Dendritic cell treated with granulocyte-macrophage colony-stimulating factor and Interleukin-4, amounts not matched to agents 40 ng/mL and 50 ng/mL, for 4 days (primary cell): Measurements from ENCODE around the gene EDNRB.

ENCODE experiments used
- H3K27ac Mint-ChIP-seq: one replicate; pipeline ENCODE4 v1.8.0; 2022; ENCODE audit warnings: mild to moderate bottlenecking, mixed read lengths
- H3K27me3 Mint-ChIP-seq: one replicate; pipeline ENCODE4 v1.8.0; 2022; ENCODE audit warnings: mild to moderate bottlenecking, mixed read lengths
- H3K36me3 Mint-ChIP-seq: one replicate; pipeline ENCODE4 v1.8.0; 2022; ENCODE audit warnings: low read depth, mixed read lengths
- H3K4me1 Mint-ChIP-seq: one replicate; pipeline ENCODE4 v1.8.0; 2022; ENCODE audit warnings: low read depth, mixed read lengths
- H3K4me3 Mint-ChIP-seq: one replicate; pipeline ENCODE4 v1.8.0; 2022; ENCODE audit warnings: mild to moderate bottlenecking, moderate library complexity, mixed read lengths
- H3K9me3 Mint-ChIP-seq: one replicate; pipeline ENCODE4 v1.8.0; 2022; ENCODE audit warnings: mixed read lengths
- intact Hi-C: fragments of 100-400 bp; cut with micrococcal nuclease; formaldehyde crosslinking; loops from one replicate; pipeline ENCODE4 v1.15.0; 2022

The EDNRB gene

GRCh38 chr13:77883328-77883727 lies 35.3 kb downstream of the EDNRB start:
- no peaks in the 10 kb centered on the region for H3K9me3 Mint-ChIP-seq
- H3K4me3 Mint-ChIP-seq, result no peak overlapping the region
- no peaks in the 10 kb centered on the region for H3K27me3 Mint-ChIP-seq
- H3K36me3 Mint-ChIP-seq, result no peaks in the 10 kb centered on the region
- H3K4me1 Mint-ChIP-seq, result peaks cover 7% of the 10 kb centered on the region
- intact Hi-C loops, result no loop called here
- no peak overlapping the region for H3K27ac Mint-ChIP-seq

GRCh38 chr13:77878190-77878589 lies 40.4 kb downstream of the EDNRB start:
- no peaks in the 10 kb centered on the region for H3K4me1 Mint-ChIP-seq
- intact Hi-C loops, result no loop called here
- no peak overlapping the region for H3K4me3 Mint-ChIP-seq
- H3K27ac Mint-ChIP-seq, result no peak overlapping the region
- no peaks in the 10 kb centered on the region for H3K9me3 Mint-ChIP-seq
- H3K36me3 Mint-ChIP-seq, result no peaks in the 10 kb centered on the region
- H3K27me3 Mint-ChIP-seq, result peaks cover under 1% of the 10 kb centered on the region

- intact Hi-C loops, result no loop called here
- no peak overlapping the region for H3K4me3 Mint-ChIP-seq
- no peaks in the 10 kb centered on the region for H3K9me3 Mint-ChIP-seq
- H3K4me1 Mint-ChIP-seq, result no peaks in the 10 kb centered on the region
- H3K27ac Mint-ChIP-seq, result no peak overlapping the region
- no peaks in the 10 kb centered on the region for H3K36me3 Mint-ChIP-seq
- H3K27me3 Mint-ChIP-seq, result peaks cover 3% of the 10 kb centered on the region
Observed at GRCh38 chr13:77876176-77876575, 42.5 kb downstream of the EDNRB start.

- H3K27me3 Mint-ChIP-seq, result peaks cover 3% of the 10 kb centered on the region
- peaks cover 10% of the 10 kb centered on the region for H3K4me1 Mint-ChIP-seq
- no peak overlapping the region for H3K27ac Mint-ChIP-seq
- no peak overlapping the region for H3K4me3 Mint-ChIP-seq
- intact Hi-C loops, result no loop called here
- no peaks in the 10 kb centered on the region for H3K36me3 Mint-ChIP-seq
- H3K9me3 Mint-ChIP-seq, result no peaks in the 10 kb centered on the region
Observed at GRCh38 chr13:77874406-77874805, 44.2 kb downstream of the EDNRB start.

- intact Hi-C loops, result no loop called here
- Mint-ChIP-seq H3K4me3 (no peak overlapping the region), H3K36me3 (peaks cover 2% of the 10 kb centered on the region), H3K9me3 (peaks cover 12% of the 10 kb centered on the region), H3K4me1 (peaks cover 17% of the 10 kb centered on the region), H3K27me3 (peaks cover 3% of the 10 kb centered on the region), H3K27ac (no peak overlapping the region)
Observed at GRCh38 chr13:77872995-77873394, 45.6 kb downstream of the EDNRB start.

GRCh38 chr13:77871596-77871995 lies 47.0 kb downstream of the EDNRB start:
- no peak overlapping the region for H3K4me3 Mint-ChIP-seq
- H3K27ac Mint-ChIP-seq, result no peak overlapping the region
- intact Hi-C loops, result no loop called here
- peaks cover 17% of the 10 kb centered on the region for H3K4me1 Mint-ChIP-seq
- peaks cover 8% of the 10 kb centered on the region for H3K36me3 Mint-ChIP-seq
- peaks cover 23% of the 10 kb centered on the region for H3K9me3 Mint-ChIP-seq
- H3K27me3 Mint-ChIP-seq, result peaks cover 3% of the 10 kb centered on the region

- Mint-ChIP-seq H3K27ac (no peak overlapping the region), H3K4me1 (peaks cover 17% of the 10 kb centered on the region), H3K27me3 (peaks cover 3% of the 10 kb centered on the region), H3K36me3 (peaks cover 8% of the 10 kb centered on the region), H3K4me3 (no peak overlapping the region), H3K9me3 (peaks cover 23% of the 10 kb centered on the region)
- intact Hi-C loops, result no loop called here
Observed at GRCh38 chr13:77868717-77869116, 49.9 kb downstream of the EDNRB start.

- intact Hi-C loops, result no loop called here
- Mint-ChIP-seq H3K27me3 (no peaks in the 10 kb centered on the region), H3K4me1 (peaks cover 17% of the 10 kb centered on the region), H3K36me3 (peaks cover 8% of the 10 kb centered on the region), H3K27ac (no peak overlapping the region), H3K9me3 (peaks cover 23% of the 10 kb centered on the region), H3K4me3 (no peak overlapping the region)
Observed at GRCh38 chr13:77866971-77867370, 51.7 kb downstream of the EDNRB start.

GRCh38 chr13:77865622-77866021 lies 53.0 kb downstream of the EDNRB start:
- H3K9me3 Mint-ChIP-seq, result peaks cover 23% of the 10 kb centered on the region
- intact Hi-C loops, result no loop called here
- H3K27ac Mint-ChIP-seq, result no peak overlapping the region
- peaks cover 21% of the 10 kb centered on the region for H3K4me1 Mint-ChIP-seq
- H3K36me3 Mint-ChIP-seq, result peaks cover 8% of the 10 kb centered on the region
- no peaks in the 10 kb centered on the region for H3K27me3 Mint-ChIP-seq
- H3K4me3 Mint-ChIP-seq, result no peak overlapping the region

- Mint-ChIP-seq H3K4me1 (peaks cover 10% of the 10 kb centered on the region), H3K27me3 (no peaks in the 10 kb centered on the region), H3K27ac (no peak overlapping the region), H3K36me3 (peaks cover 8% of the 10 kb centered on the region), H3K9me3 (peaks cover 27% of the 10 kb centered on the region), H3K4me3 (no peak overlapping the region)
- intact Hi-C loops, result no loop called here
Observed at GRCh38 chr13:77863144-77863543, 55.5 kb downstream of the EDNRB start.

GRCh38 chr13:77861741-77862140 lies 56.9 kb downstream of the EDNRB start:
- Mint-ChIP-seq H3K4me1 (peaks cover 10% of the 10 kb centered on the region), H3K4me3 (no peak overlapping the region), H3K36me3 (no peaks in the 10 kb centered on the region), H3K9me3 (peaks cover 16% of the 10 kb centered on the region), H3K27me3 (no peaks in the 10 kb centered on the region), H3K27ac (no peak overlapping the region)
- intact Hi-C loops, result no loop called here

GRCh38 chr13:77860507-77860981 lies 58.1 kb downstream of the EDNRB start:
- no peak overlapping the region for H3K4me3 Mint-ChIP-seq
- peaks cover 16% of the 10 kb centered on the region for H3K9me3 Mint-ChIP-seq
- H3K27ac Mint-ChIP-seq, result no peak overlapping the region

GRCh38 chr13:77859450-77859849 lies 59.2 kb downstream of the EDNRB start:
- no peaks in the 10 kb centered on the region for H3K36me3 Mint-ChIP-seq
- H3K27ac Mint-ChIP-seq, result no peak overlapping the region

More at GRCh38 chr13:77860507-77860981, 58.1 kb downstream of the EDNRB start:
- intact Hi-C loops, result no loop called here
- Mint-ChIP-seq H3K4me1 (peaks cover 10% of the 10 kb centered on the region), H3K27me3 (no peaks in the 10 kb centered on the region), H3K36me3 (no peaks in the 10 kb centered on the region)

GRCh38 chr13:77857531-77858209 lies 61.0 kb downstream of the EDNRB start:
- H3K27me3 Mint-ChIP-seq, result no peaks in the 10 kb centered on the region
- H3K4me1 Mint-ChIP-seq, result peaks cover 10% of the 10 kb centered on the region
- H3K4me3 Mint-ChIP-seq, result no peak overlapping the region
- H3K36me3 Mint-ChIP-seq, result no peaks in the 10 kb centered on the region
- H3K27ac Mint-ChIP-seq, result no peak overlapping the region
- H3K9me3 Mint-ChIP-seq, result peaks cover 16% of the 10 kb centered on the region
- intact Hi-C loops, result no loop called here

More at GRCh38 chr13:77859450-77859849, 59.2 kb downstream of the EDNRB start:
- intact Hi-C loops, result no loop called here
- no peak overlapping the region for H3K4me3 Mint-ChIP-seq
- no peaks in the 10 kb centered on the region for H3K27me3 Mint-ChIP-seq
- peaks cover 10% of the 10 kb centered on the region for H3K4me1 Mint-ChIP-seq
- H3K9me3 Mint-ChIP-seq, result peaks cover 16% of the 10 kb centered on the region

GRCh38 chr13:77853703-77854102 lies 64.9 kb downstream of the EDNRB start:
- no peak overlapping the region for H3K4me3 Mint-ChIP-seq
- H3K27me3 Mint-ChIP-seq, result no peaks in the 10 kb centered on the region
- no peaks in the 10 kb centered on the region for H3K36me3 Mint-ChIP-seq
- peaks cover 11% of the 10 kb centered on the region for H3K9me3 Mint-ChIP-seq
- no peak overlapping the region for H3K27ac Mint-ChIP-seq
- intact Hi-C loops, result no loop called here
- H3K4me1 Mint-ChIP-seq, result no peaks in the 10 kb centered on the region
